HTERT RPE-1 (cell line): Measurements from ENCODE around the gene ZNF74.
"Not testable (repeated sequence)": the region's sequence is repeated elsewhere in the genome, so short reads cannot be mapped to it uniquely, and the experiment has no call there.

Experiments
- in situ Hi-C: fragments of 300-500 bp; cut with MboI; formaldehyde crosslinking; loops from 4 replicates; pipeline ENCODE4 v1.14.3; 2020; ENCODE audit warnings: low sequenced_read_pairs

Gene ZNF74

DNA sequence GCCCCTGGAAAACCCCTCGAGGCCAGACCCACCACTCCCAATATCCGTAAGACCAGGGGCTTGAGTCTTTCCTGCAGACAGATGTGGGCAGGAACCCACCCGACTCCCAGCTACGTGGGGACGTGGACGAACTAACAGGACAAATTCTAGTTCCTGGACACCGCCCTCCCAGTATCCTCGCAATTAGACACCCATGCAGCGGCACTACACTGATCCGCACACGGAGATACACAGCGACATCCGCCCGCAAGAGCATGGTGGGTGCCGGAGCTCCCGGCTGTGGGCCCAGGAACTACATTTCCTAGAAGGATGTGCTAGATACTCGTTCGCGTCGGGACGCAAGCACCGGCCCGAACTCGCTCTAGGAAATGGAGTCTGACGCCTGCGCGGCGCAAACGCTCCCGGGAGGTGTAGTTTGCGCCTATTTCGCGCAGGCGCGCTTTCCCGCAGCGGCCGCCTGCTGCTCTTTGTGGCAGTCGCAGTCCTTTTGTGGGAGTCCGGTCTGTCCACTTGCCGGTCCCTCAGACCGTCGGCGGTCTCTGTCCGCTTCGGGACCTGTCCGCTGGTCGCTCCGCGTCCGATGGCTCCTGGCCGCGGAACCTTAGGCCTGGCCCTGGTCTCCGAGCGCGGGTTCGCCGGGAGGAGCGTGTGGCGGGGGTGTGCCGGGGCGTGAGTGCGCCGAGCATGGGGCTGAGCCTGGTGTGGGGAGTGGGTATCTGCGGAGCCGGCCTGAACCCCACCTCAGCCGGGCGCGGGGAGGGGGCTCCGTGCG, at the start of gene ZNF74:
TSS of gene ZNF74 (plus strand) at position 447 of the 772 bp plus-strand sequence. CDS start 478 bp downstream, outside the sequence.
- in situ Hi-C loops: no loop called here

DNA sequence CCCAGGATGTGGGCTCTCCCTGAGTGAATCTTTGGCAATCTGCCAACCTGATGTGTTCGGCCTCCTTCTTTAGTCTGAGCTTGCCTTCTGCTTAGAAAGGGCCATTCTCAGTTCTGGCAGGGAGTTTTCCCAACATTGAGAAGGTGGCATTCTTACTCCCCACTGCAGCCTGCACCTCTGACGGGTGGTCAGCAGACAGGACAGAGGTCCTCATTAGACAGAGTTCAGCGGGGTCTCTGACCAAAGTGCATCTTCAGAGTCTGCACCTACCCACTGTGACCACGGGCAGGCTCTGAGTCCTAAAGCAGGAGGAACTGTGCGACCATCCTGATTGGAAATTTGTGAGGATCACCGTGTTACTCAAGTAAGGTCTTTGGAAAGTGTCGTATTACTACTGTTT, 47.4 kb upstream of the ZNF74 start:
- in situ Hi-C loops: not testable (repeated sequence)

DNA sequence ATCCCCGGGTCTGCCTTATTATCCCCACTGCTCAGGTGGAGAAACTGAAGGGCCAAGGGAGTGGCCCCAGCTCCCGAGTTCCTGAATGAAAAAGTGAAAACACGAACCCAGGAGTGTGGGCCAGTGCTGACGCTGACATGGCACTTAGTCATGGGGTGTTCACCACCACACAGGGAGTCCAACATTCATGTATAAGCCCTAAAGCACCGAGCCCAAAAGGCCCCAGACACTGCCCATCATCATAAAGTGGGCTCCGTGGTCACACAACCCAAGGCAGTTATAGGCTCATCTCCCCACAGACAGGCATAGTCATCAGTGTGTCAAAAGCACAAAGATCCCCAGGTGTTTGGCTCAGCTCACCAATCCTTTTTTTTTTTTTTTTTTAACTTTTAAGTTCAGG, 41.4 kb upstream of the ZNF74 start:
- in situ Hi-C loops: not testable (repeated sequence)

DNA sequence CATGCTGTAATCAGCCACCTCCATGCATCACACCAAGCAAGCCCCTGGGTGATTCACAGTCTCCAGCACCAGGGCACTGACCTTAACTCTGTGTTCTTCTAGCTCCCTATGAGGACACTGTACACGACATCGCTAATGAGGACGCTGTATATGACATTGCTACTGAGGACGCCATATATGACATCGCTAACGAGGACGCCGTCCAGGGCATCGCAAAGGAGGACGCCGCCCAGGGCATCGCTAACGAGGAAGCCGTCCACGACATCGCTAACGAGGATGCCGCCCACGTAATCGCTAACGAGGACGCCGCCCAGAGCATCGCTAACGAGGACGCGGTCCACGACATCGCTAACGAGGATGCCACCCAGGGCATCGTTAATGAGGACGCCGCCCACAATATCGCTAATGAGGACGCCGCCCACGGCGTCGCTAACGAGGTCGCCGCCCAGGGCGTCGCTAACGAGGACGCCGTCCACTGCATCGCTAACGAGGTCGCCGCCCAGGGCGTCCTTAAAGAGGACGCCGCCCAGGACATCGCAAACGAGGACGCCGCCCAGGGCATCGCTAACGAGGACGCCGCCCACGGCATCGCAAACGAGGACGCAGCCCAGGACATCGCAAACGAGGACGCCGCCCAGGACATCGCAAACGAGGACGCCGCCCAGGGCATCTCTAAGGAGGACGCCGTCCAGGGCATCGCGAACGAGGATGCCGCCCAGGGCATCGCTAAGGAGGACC, 39.5 kb upstream of the ZNF74 start:
- in situ Hi-C loops: no loop called here

DNA sequence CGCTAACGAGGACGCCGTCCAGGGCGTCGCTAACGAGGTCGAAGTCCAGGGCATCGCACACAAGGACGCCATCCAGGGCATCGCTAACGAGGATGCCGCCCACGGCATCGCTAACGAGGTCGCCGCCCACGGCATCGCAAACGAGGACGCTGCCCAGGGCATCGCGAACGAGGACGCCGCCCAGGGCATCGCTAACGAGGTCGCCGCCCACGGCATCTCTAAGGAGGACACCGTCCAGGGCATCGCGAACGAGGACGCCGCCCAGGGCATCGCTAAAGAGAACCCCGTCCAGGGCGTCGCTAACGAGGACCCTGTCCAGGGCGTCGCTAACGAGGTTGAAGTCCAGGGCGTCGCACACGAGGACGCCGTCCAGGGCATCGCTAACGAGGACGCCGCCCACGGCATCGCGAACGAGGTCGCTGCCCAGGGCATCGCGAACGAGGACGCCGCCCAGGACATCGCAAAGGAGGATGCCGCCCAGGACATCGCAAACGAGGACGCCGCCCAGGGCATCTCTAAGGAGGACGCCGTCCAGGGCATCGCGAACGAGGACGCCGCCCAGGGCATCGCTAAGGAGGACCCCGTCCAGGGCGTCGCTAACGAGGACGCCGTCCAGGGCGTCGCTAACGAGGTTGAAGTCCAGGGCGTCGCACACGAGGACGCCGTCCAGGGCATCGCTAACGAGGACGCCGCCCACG, 37.9 kb upstream of the ZNF74 start:
- in situ Hi-C loops: not testable (repeated sequence)

GRCh38 chr22:20356906-20357305, 37.0 kb upstream of the ZNF74 start:
- in situ Hi-C loops: not testable (repeated sequence)

- in situ Hi-C loops: not testable (repeated sequence)
These were observed 36.0 kb upstream of the ZNF74 start for GRCh38 chr22:20357967-20358366.

- in situ Hi-C loops: not testable (repeated sequence)
These were observed 35.3 kb upstream of the ZNF74 start for GRCh38 chr22:20358503-20359239.

DNA sequence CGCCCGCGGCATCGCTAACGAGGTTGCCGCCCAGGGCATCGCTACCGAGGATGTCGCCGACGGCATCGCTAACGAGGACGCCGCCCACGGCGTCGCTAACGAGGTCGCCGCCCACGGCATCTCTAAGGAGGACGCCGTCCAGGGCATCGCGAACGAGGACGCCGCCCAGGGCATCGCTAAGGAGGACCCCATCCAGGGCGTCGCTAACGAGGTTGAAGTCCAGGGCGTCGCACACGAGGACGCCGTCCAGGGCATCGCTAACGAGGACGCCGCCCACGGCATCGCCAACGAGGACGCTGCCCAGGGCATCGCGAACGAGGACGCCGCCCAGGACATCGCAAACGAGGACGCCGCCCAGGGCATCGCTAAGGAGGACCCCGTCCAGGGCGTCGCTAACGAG, 33.7 kb upstream of the ZNF74 start:
- in situ Hi-C loops: not testable (repeated sequence)

- in situ Hi-C loops: not testable (repeated sequence)
These were observed 32.8 kb upstream of the ZNF74 start for GRCh38 chr22:20360866-20361751.

DNA sequence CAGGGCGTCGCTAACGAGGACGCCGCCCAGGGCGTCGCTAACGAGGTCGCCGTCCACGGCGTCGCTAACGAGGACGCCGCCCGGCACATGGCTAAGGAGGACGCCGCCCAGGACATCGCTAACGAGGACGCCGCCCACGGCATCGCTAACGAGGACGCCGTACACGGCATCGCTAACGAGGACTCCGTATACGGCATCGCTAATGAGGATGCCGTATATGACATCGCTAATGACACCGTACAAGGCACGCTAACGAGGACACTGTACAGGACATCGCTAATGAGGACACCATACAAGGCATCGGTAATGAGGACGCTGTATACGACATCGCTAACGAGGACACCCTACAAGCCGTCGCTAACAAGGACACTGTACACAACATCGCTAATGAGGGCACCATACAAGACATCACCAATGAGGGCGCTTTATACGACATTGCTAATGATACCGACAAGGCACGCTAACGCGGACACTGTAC, 32.2 kb upstream of the ZNF74 start:
- in situ Hi-C loops: not testable (repeated sequence)

DNA sequence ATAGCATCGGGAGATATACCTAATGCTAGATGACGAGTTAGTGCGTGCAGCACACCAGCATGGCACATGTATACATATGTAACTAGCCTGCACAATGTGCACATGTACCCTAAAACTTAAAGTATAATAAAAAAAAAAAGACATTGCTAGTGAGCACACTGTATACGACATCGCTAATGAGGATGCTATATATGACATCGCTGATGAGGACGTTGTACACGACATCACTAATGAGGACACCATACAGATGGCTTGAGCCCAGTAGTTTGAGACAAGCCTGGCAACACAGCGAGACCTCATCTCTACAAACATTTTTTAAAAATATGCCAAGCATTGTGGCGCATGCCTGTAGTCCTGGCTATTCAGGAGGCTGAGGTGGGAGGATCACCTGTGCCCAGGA, 31.5 kb upstream of the ZNF74 start:
- in situ Hi-C loops: not testable (repeated sequence)

DNA sequence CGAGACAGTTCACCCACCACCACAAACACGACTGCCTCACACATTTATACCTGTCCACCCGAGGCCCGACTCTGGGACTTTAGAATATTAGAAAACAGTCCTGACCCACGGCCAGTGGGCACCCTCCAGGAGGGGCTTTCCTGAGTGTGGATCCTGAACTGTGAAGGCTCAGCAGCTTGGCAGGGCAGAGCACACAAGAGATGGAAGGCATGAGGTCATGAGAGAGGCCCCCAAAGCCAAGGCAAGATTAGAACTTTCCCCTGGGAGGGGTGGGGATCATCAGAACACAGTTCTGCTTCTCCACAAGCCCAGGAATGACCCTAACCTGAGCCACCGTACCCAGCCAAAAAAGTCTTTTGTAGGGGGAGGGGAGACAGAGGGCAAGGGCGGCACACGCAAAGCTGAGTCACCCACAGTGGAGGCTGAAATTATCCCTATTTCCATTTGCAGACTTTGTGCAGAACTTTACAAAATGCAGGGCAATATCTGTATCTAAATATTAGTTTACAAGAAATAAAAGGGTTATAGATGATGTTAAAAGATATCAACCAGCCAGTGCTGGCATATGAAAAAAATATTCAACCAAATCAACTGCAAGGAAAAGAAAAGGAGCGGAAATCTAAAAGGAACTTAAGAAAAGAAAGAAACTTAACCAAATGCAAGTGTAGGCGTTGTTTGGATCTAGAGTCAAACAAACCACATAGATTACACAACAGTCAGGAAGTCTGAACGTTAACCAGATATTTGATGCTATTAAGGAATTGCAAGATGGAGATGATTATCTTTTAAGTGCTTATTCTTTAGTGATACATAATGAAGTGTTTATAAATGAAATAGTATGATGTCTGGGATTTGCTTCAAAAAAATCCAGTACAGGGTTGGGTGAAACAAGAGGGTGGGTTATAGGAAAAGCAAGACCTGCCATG, 29.4 kb upstream of the ZNF74 start:
- in situ Hi-C loops: not testable (repeated sequence)

DNA sequence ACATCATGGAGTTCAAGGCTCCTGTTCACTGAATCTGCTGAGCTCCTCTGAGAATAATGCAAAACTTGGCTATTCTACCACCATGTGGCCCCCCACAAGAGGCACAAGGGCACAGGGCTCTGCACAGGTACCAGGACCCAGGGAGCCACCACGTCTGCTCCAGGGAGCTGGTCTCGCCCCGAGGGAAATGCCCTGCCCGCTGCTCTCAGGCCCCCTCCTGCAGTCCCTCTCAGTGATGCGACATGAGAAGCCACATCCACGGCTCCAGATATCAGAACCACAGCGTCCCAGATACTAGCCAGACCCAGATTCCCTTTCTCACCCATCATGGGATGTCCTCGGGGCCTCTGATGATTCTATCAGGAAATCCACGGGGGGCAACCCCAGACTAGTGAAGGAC, 27.1 kb upstream of the ZNF74 start:
- in situ Hi-C loops: not testable (repeated sequence)

DNA sequence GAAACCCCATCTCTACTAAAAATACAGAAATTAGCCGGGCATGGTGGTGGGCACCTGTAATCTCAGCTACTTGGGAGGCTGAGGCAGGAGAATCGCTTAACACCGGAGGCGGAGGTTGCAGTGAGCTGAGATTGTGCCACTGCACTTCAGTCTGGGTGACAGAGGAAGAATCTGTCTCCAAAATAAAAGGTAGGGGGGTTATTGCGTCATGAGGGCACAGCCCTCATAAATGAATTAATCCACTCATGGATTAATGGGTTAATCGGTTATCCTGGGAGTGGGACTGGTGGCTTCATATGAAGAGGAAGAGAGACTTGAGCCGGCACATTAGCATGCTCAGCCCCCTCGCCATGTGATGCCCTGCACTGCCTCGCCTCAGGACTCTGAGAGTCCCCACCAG, 25.1 kb upstream of the ZNF74 start:
- in situ Hi-C loops: not testable (repeated sequence)

DNA sequence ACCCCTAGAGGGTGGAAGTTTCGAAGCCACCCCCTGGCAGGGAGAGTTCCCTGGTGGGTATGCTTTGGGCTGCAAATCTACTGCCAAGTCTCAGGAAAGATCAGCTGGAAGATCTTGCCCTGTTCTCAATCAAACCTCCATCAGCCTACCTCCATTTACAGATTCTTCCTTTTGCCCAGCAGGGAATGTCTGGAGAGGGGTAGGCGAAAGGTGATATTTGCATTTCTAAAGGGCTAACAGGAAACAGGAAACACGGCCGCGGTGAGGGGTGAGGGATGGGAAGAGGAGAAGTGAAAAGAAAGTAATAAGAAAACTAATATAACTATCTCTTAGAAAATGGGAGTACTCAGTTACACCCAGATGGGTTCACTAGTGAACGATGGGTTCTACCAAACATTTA, 22.3 kb upstream of the ZNF74 start:
- in situ Hi-C loops: not testable (repeated sequence)

- in situ Hi-C loops: not testable (repeated sequence)
These were observed 21.5 kb upstream of the ZNF74 start for GRCh38 chr22:20372406-20372854.

GRCh38 chr22:20373195-20373706, 20.7 kb upstream of the ZNF74 start:
- in situ Hi-C loops: not testable (repeated sequence)
